Adrenal gland (tissue), 12 donors: ENCODE measurements around the gene DSCAML1. TPM values are rescaled to one million over a fixed set of nuclear protein-coding genes. Genes with fewer than 3 reads are reported as not detected.

Experiments used
- DNase-seq, 7 donors: peaks; one replicate each; pipeline ENCODE4 v3.0.0-alpha.2; 2019 to 2020
- H3K27ac ChIP-seq, 5 donors: fragments of 200-600 bp; sonication (generic) in 4 of 5; 1 replicate in 3 of 5; 2 replicates in 2 of 5; pipeline versions ENCODE4 v1.5.1 to v1.8.0; 2016 to 2020; ENCODE audit warnings: mild to moderate bottlenecking in 1 of 5
- H3K27me3 ChIP-seq: fragments of 200-600 bp; 2 replicates; pipeline ENCODE4 v1.8.0; 2021
- H3K36me3 ChIP-seq, 2 donors: fragments of 200-600 bp; replicated peaks in 1 of 2; 1 replicate in 1 of 2; 2 replicates in 1 of 2; pipeline versions ENCODE4 v1.5.1 to v1.8.0; 2018 to 2022
- H3K4me1 ChIP-seq, 2 donors: fragments of 200-600 bp; replicated peaks in 1 of 2; 1 replicate in 1 of 2; 2 replicates in 1 of 2; pipeline versions ENCODE4 v1.5.1 to v1.8.0; 2018 to 2021
- H3K4me3 ChIP-seq, 4 donors: fragments of 200-600 bp; sonication (generic) in 3 of 4; one replicate each; pipeline ENCODE4 v1.5.1; 2016 to 2018
- H3K9me3 ChIP-seq, 3 donors: fragments of 200-600 bp; sonication (generic) in 1 of 3; replicated peaks in 1 of 3; 1 replicate in 2 of 3; 2 replicates in 1 of 3; pipeline versions ENCODE4 v1.5.1 to v1.8.0; 2016 to 2021
- POLR2A ChIP-seq, 2 donors: fragments of 450-650 bp; IDR thresholded peaks; one replicate each; pipeline ENCODE4 v1.6.1; 2017; ENCODE audit warnings: antibody characterized with exemption in 2 of 2, mild to moderate bottlenecking in 2 of 2, moderate library complexity in 1 of 2
- WGBS, 4 donors: extraction: QIAGEN DNeasy Blood & Tissue Kit in 2 of 4; methylation state at CpG; one replicate each; pipeline versions ENCODE4 v1.1.5 to v1.1.7; 2013 to 2017; 5-methylcytosine and 5-hydroxymethylcytosine counted together
- intact Hi-C, 2 donors: fragments of 100-400 bp; cut with DNase I; formaldehyde crosslinking; loops; one replicate each; pipeline versions ENCODE4 v1.14.1 to v1.15.0; 2022 to 2023
- polyA plus RNA-seq, 3 donors: library from polyadenylated mRNA; stranded (reverse); fragments of 200-250 nt in 2 of 3; fragments of 350-450 nt in 1 of 3; fragmentation: Illumina TruSeq in 1 of 3; extraction: RNeasy Lipid Tissue Mini Kit (QIAGEN cat#74804) in 1 of 3; gene quantifications; one replicate each; pipeline ENCODE4 v1.2.3, GENCODE V29; 2013 to 2014
- total RNA-seq, 9 donors: library from RNA; depleted of rRNA in 4 of 9; stranded (reverse); fragments of >200 nt in 4 of 9; fragments of 120-200 nt in 1 of 9; fragmentation: NEBNext Ultra II Directional in 1 of 9; extraction: Animal tissue kit (Norgen Biotek cat#: 25700) in 1 of 9; gene quantifications; one replicate each; pipeline versions ENCODE4 v1.1.0 to v1.2.4, GENCODE V29; 2013 to 2023
- TF ChIP-seq, protein P1 (sequence below), 6 experiments: fragments of 450-650 bp in 4 of 6; fragments of 200-600 bp in 2 of 6; sonication (generic) in 1 of 6; IDR thresholded peaks; 1 replicate in 5 of 6; 2 replicates in 1 of 6; pipeline versions ENCODE4 v1.5.1 to v1.8.0; 2016 to 2021; ENCODE audit warnings: antibody characterized with exemption in 6 of 6, mild to moderate bottlenecking in 2 of 6, moderate library complexity in 1 of 6
- donor health status: healthy with polysubstance abuse.
- donor health status: Bipolar disorder and iron deficiency.
- donor health status: DM: yes; HTN: yes; CAD: no.
- donor health status: DM: no; HTN: no; CAD: no.
- donor health status: DM: no; HTN: no; CAD: no.
- donor health status: DM: yes; HTN: yes; CAD: no.

DSCAML1 gene
- total and polyA plus RNA-seq, 12 donors = 0.09 to 1.9 (median 0.55) TPM; not detected in 1

DNA sequence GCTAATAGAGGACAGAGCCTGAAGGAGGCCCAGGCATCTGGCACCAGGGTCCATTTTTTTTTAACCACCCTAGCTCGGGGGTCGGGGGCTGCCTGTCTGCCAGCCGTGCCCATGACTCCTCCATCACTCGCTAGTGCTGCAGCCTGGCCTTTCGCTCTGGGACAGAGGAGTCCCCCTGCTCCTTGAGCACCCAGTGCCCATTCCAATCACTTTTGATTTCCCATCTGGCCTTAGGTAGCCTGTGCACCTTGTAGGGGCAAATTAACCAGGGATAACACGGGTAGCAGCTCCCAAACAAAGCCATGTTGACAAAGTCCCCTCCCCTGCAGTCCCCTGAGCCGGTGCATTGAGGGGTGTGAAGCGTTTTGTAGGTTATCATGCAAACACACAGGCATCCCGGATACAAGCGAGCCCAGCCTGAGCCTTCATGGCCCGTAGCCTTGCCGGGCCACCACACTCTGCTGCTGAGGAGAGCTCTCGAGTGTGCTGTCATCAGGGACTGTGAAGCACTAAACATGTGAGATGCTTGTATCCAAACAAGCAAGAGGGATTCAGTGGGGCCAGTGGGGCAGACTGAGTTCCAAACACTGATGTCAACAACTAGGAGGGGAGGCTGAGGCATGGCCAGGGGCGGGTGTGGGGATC is 208.7 kb downstream of the DSCAML1 start:
- H3K4me3 ChIP-seq = no peak overlapping the region
- intact Hi-C loops = no loop called here
- no peaks in the 10 kb centered on the region for H3K36me3 ChIP-seq
- no peak for DNase-seq
- no peaks in the 10 kb centered on the region for H3K9me3 ChIP-seq
- H3K27me3 ChIP-seq = no peaks in the 10 kb centered on the region
- no peak overlapping the region for H3K27ac ChIP-seq
- no peaks in the 10 kb centered on the region for H3K4me1 ChIP-seq
- WGBS, 4 donors = 66 to 76% (median 69%) methylated on average over 11 to 14 of the region's 14 CpGs
- TF ChIP-seq, protein P1, sequence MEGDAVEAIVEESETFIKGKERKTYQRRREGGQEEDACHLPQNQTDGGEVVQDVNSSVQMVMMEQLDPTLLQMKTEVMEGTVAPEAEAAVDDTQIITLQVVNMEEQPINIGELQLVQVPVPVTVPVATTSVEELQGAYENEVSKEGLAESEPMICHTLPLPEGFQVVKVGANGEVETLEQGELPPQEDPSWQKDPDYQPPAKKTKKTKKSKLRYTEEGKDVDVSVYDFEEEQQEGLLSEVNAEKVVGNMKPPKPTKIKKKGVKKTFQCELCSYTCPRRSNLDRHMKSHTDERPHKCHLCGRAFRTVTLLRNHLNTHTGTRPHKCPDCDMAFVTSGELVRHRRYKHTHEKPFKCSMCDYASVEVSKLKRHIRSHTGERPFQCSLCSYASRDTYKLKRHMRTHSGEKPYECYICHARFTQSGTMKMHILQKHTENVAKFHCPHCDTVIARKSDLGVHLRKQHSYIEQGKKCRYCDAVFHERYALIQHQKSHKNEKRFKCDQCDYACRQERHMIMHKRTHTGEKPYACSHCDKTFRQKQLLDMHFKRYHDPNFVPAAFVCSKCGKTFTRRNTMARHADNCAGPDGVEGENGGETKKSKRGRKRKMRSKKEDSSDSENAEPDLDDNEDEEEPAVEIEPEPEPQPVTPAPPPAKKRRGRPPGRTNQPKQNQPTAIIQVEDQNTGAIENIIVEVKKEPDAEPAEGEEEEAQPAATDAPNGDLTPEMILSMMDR (IDR thresholded peaks at IDR 0.05) = no peak
- no peak for TF ChIP-seq POLR2A (IDR thresholded peaks at IDR 0.05)

- no peak for TF ChIP-seq POLR2A (IDR thresholded peaks at IDR 0.05)
- TF ChIP-seq, protein P1 (IDR thresholded peaks at IDR 0.05) = no peak
- 79 to 89% (median 86%) methylated on average over 6 of the region's 6 CpGs for WGBS, 4 donors
- Histone ChIP-seq H3K4me3 (no peak overlapping the region), H3K9me3 (no peaks in the 10 kb centered on the region), H3K27ac (no peak overlapping the region), H3K27me3 (no peaks in the 10 kb centered on the region), H3K36me3 (no peaks in the 10 kb centered on the region), H3K4me1 (no peaks in the 10 kb centered on the region)
- DNase-seq = no peak
- intact Hi-C loops = no loop called here
Observed at GRCh38 chr11:117587416-117587815, 209.6 kb downstream of the DSCAML1 start.

- 50 to 77% (median 70%) methylated on average over 2 to 5 of the region's 5 CpGs for WGBS, 4 donors
- H3K27me3 ChIP-seq = no peaks in the 10 kb centered on the region
- intact Hi-C loops = no loop called here
- no peak overlapping the region for H3K4me3 ChIP-seq
- no peaks in the 10 kb centered on the region for H3K9me3 ChIP-seq
- TF ChIP-seq POLR2A (IDR thresholded peaks at IDR 0.05) = no peak
- TF ChIP-seq, protein P1 (IDR thresholded peaks at IDR 0.05) = no peak
- DNase-seq = no peak
- no peaks in the 10 kb centered on the region for H3K4me1 ChIP-seq
- no peaks in the 10 kb centered on the region for H3K36me3 ChIP-seq
- H3K27ac ChIP-seq = no peak overlapping the region
Observed at GRCh38 chr11:117586392-117586791, 210.6 kb downstream of the DSCAML1 start.

DNA sequence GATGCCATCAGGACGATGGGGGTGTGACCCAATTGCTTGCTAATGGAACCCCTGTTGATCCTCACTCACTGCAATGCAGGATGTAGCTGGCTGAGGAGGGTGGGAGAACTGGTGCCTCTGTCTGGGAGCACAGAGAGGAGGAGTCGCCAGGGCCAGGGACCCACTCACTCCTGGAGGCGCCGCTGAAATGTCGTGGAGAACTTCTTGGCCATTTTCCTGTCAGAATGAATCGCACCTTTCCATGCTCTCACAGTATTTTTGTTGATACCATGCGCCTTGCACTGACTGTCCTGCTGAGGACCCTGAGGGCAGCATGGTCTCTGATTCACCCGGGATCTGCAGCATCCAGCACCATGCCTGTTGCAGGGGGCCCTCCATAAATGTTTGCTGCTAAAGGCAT is 211.4 kb downstream of the DSCAML1 start:
- Histone ChIP-seq H3K9me3 (no peaks in the 10 kb centered on the region), H3K36me3 (no peaks in the 10 kb centered on the region), H3K27me3 (no peaks in the 10 kb centered on the region), H3K4me1 (no peaks in the 10 kb centered on the region), H3K27ac (no peak overlapping the region), H3K4me3 (no peak overlapping the region)
- intact Hi-C loops = no loop called here
- 78 to 90% (median 82%) methylated on average over 7 to 8 of the region's 8 CpGs for WGBS, 4 donors
- no peak for DNase-seq
- TF ChIP-seq, protein P1 (IDR thresholded peaks at IDR 0.05) = no peak
- TF ChIP-seq POLR2A (IDR thresholded peaks at IDR 0.05) = no peak
